NCI-H510A (cell line): ENCODE data around the gene NAPG.
"Not testable (repeated sequence)": the region's sequence is repeated elsewhere in the genome, so short reads cannot be mapped to it uniquely, and the experiment has no call there.

Experiments used
- DNase-seq: peaks from one replicate; lab custom pipeline; 2025; lab: John Stamatoyannopoulos, UW

The NAPG gene

GRCh38 chr18:10525697-10526560, at the start of gene NAPG:
Gene NAPG, plus strand, starts transcription at chr18:10526027. Its CDS starts 76 bp downstream, at chr18:10526103.
- peak; percentile 75 for DNase-seq

- no peak for DNase-seq
These were observed 49.5 kb upstream of the NAPG start for GRCh38 chr18:10476338-10476791.

- no peak for DNase-seq
These were observed 48.5 kb upstream of the NAPG start for GRCh38 chr18:10477121-10477862.

- DNase-seq, result no peak
These were observed 48.0 kb upstream of the NAPG start for GRCh38 chr18:10477863-10478260.

GRCh38 chr18:10481831-10482230, 44.0 kb upstream of the NAPG start:
- no peak for DNase-seq

- DNase-seq, result no peak
These were observed 43.4 kb upstream of the NAPG start for GRCh38 chr18:10482363-10482984.

GRCh38 chr18:10482985-10483949, 42.6 kb upstream of the NAPG start:
- no peak for DNase-seq

GRCh38 chr18:10485475-10485874, 40.4 kb upstream of the NAPG start:
- no peak for DNase-seq

GRCh38 chr18:10486362-10486761, 39.5 kb upstream of the NAPG start:
- no peak for DNase-seq

- DNase-seq, result no peak
These were observed 38.7 kb upstream of the NAPG start for GRCh38 chr18:10487154-10487553.

GRCh38 chr18:10488017-10488416, 37.8 kb upstream of the NAPG start:
- no peak for DNase-seq

- no peak for DNase-seq
These were observed 35.2 kb upstream of the NAPG start for GRCh38 chr18:10490401-10491165.

- DNase-seq, result no peak
These were observed 29.9 kb upstream of the NAPG start for GRCh38 chr18:10495936-10496335.

GRCh38 chr18:10497206-10497749, 28.5 kb upstream of the NAPG start:
- DNase-seq, result no peak

GRCh38 chr18:10499230-10499629, 26.6 kb upstream of the NAPG start:
- DNase-seq, result no peak

GRCh38 chr18:10500038-10500437, 25.8 kb upstream of the NAPG start:
- no peak for DNase-seq

GRCh38 chr18:10504723-10505122, 21.1 kb upstream of the NAPG start:
- no peak for DNase-seq

GRCh38 chr18:10505892-10506291, 19.9 kb upstream of the NAPG start:
- DNase-seq, result not testable (repeated sequence)

GRCh38 chr18:10508591-10508990, 17.2 kb upstream of the NAPG start:
- DNase-seq, result no peak

- no peak for DNase-seq
These were observed 14.6 kb upstream of the NAPG start for GRCh38 chr18:10511236-10511635.
